ENCODE data around the gene TNK1. TPM values are rescaled to one million over a fixed set of nuclear protein-coding genes. Genes with fewer than 3 reads are reported as not detected.

TNK1 gene
- polyA plus RNA-seq, 1 of the 3 experiments (the other 2 are of a cell fraction): 0.64 TPM

GRCh38 chr17:7431231-7431630, 50.3 kb downstream of the TNK1 start (continued):
- TF ChIP-seq MAX (IDR thresholded peaks at IDR 0.05; ENCODE audit: low read depth): no peak

GRCh38 chr17:7432296-7432695, 51.4 kb downstream of the TNK1 start:
- ChIA-PET CTCF (interaction anchor here (0.9 to 1.4 kb wide), 3 partner anchors 12 to 76 kb away, joined by 3 to 5 read pairs (median 3); partner anchors contain the start of gene SPEM1), POLR2A (interaction anchor here (0.9 kb wide), 1 partner anchor 8 kb away, joined by 4 read pairs; no protein-coding TSS in a partner anchor)
- no peaks in the 10 kb centered on the region for H3K9me3 ChIP-seq

More at GRCh38 chr17:7432296-7432695, 51.4 kb downstream of the TNK1 start:
- no peak overlapping the region for H3K27ac ChIP-seq (ENCODE audit: low read depth in 2 of 2, low read length in 1 of 2)
- H3F3A ChIP-seq (replicated peaks; ENCODE audit: insufficient read depth): peaks cover 6% of the 10 kb centered on the region
- no peaks in the 10 kb centered on the region for H3K9me2 ChIP-seq
- H2AFZ ChIP-seq (ENCODE audit: low read depth): no peak overlapping the region
- H3K4me1 ChIP-seq (ENCODE audit: control insufficient read depth in 1 of 2, insufficient read depth in 2 of 2, low read depth in 1 of 2, low read length in 1 of 2): peaks cover 0 to 9% of the 10 kb centered on the region in 2 experiments; a peak in 1 of 4 replicates
- H3K36me3 ChIP-seq (replicated peaks in 1 of 2; ENCODE audit: control insufficient read depth in 1 of 2, insufficient read depth in 2 of 2, low read length in 1 of 2): no peaks in the 10 kb centered on the region
- no peak overlapping the region for H3K4me2 ChIP-seq
- no peak overlapping the region for H3K9ac ChIP-seq
- no peaks in the 10 kb centered on the region for H3K27me3 ChIP-seq (ENCODE audit: insufficient read depth)
- TF ChIP-seq PBX3 (IDR thresholded peaks at IDR 0.05) (no peak), TEAD4 (IDR thresholded peaks at IDR 0.05; ENCODE audit: borderline replicate concordance, insufficient read depth) (no peak), POLR2AphosphoS5 (IDR thresholded peaks at IDR 0.05; ENCODE audit: low read depth, low read length) (no peak), USF1 (IDR thresholded peaks at IDR 0.05; ENCODE audit: borderline replicate concordance, low read depth) (no peak), CTCF (IDR thresholded peaks at IDR 0.05) (no peak), GATA2 (CRISPR knock-in tag; IDR thresholded peaks at IDR 0.05) (no peak), SMC3 (IDR thresholded peaks at IDR 0.05; ENCODE audit: low read depth, low read length) (no peak), YY1 (IDR thresholded peaks at IDR 0.05; ENCODE audit: low read depth) (no peak), RXRA (IDR thresholded peaks at IDR 0.05; ENCODE audit: borderline replicate concordance, low read depth) (no peak), IRF3 (IDR thresholded peaks at IDR 0.05; ENCODE audit: low read depth, low read length) (no peak), EP300 (IDR thresholded peaks at IDR 0.05; ENCODE audit: borderline replicate concordance in 1 of 2, low read depth in 1 of 2, low read length in 1 of 2) (no peak), NRF1 (IDR thresholded peaks at IDR 0.05; ENCODE audit: low read depth, low read length) (no peak), TCF12 (IDR thresholded peaks at IDR 0.05) (no peak), ELF1 (IDR thresholded peaks at IDR 0.05) (no peak), RAD21 (IDR thresholded peaks at IDR 0.05; ENCODE audit: low read length) (no peak), GABPA (IDR thresholded peaks at IDR 0.05; ENCODE audit: low read depth) (no peak), FOSL2 (IDR thresholded peaks at IDR 0.05; ENCODE audit: borderline replicate concordance, low read depth) (no peak), RCOR1 (IDR thresholded peaks at IDR 0.05; ENCODE audit: low read length) (no peak)
- DNase-seq: no peak
- peaks cover 7% of the 10 kb centered on the region; the same call in 1 of the 2 replicates for H3K79me2 ChIP-seq (ENCODE audit: insufficient read depth)
- WGBS (ENCODE audit: low lambda C conversion rate): 80% methylated on average over 10 of the region's 11 CpGs
- H4K20me1 ChIP-seq (ENCODE audit: insufficient read depth): no peaks in the 10 kb centered on the region
- H3K4me3 ChIP-seq (ENCODE audit: low read depth in 2 of 2, low read length in 1 of 2): no peak overlapping the region
